ENCODE data around the gene HNRNPAB.
"Not testable (repeated sequence)": the region's sequence is repeated elsewhere in the genome, so short reads cannot be mapped to it uniquely, and the experiment has no call there.

HNRNPAB gene

GRCh38 chr5:178230879-178231538, 26.7 kb downstream of the HNRNPAB start:
- DNase-seq (ENCODE audit: low spot score) = no peak

- no peak for DNase-seq (ENCODE audit: low spot score)
Measured at GRCh38 chr5:178231539-178232123, 27.3 kb downstream of the HNRNPAB start.

- peak; percentile 78 for DNase-seq (ENCODE audit: low spot score)
Measured at GRCh38 chr5:178232124-178232919, 28.0 kb downstream of the HNRNPAB start, which contains the start of gene PHYKPL. PHYKPL (minus strand) TSS chr5:178232802; CDS start chr5:178232550, 252 bp downstream.

- no peak for DNase-seq (ENCODE audit: low spot score)
Measured at GRCh38 chr5:178232920-178233429, 28.6 kb downstream of the HNRNPAB start.

GRCh38 chr5:178234121-178234749, 29.9 kb downstream of the HNRNPAB start:
- DNase-seq (ENCODE audit: low spot score) = no peak

GRCh38 chr5:178234750-178235587, 30.6 kb downstream of the HNRNPAB start:
- peak; percentile 86 for DNase-seq (ENCODE audit: low spot score)

- DNase-seq (ENCODE audit: low spot score) = no peak
Measured at GRCh38 chr5:178235588-178235974, 31.2 kb downstream of the HNRNPAB start.

- DNase-seq (ENCODE audit: low spot score) = no peak
Measured at GRCh38 chr5:178236126-178236525, 31.8 kb downstream of the HNRNPAB start.

- no peak for DNase-seq (ENCODE audit: low spot score)
Measured at GRCh38 chr5:178236679-178237078, 32.3 kb downstream of the HNRNPAB start.

GRCh38 chr5:178237431-178238312, 33.3 kb downstream of the HNRNPAB start:
- no peak for DNase-seq (ENCODE audit: low spot score)

- DNase-seq (ENCODE audit: low spot score) = no peak
Measured at GRCh38 chr5:178238313-178238635, 33.9 kb downstream of the HNRNPAB start.

GRCh38 chr5:178238711-178239592, 34.6 kb downstream of the HNRNPAB start:
- DNase-seq (ENCODE audit: low spot score) = no peak

- DNase-seq (ENCODE audit: low spot score) = not testable (repeated sequence)
Measured at GRCh38 chr5:178239626-178240301, 35.4 kb downstream of the HNRNPAB start.

GRCh38 chr5:178240341-178240741, 36.0 kb downstream of the HNRNPAB start:
- no peak for DNase-seq (ENCODE audit: low spot score)

- no peak for DNase-seq (ENCODE audit: low spot score)
Measured at GRCh38 chr5:178240766-178241165, 36.4 kb downstream of the HNRNPAB start.

GRCh38 chr5:178241231-178241663, 36.9 kb downstream of the HNRNPAB start:
- DNase-seq (ENCODE audit: low spot score) = no peak

- DNase-seq (ENCODE audit: low spot score) = no peak
Measured at GRCh38 chr5:178241688-178242231, 37.4 kb downstream of the HNRNPAB start.

GRCh38 chr5:178242416-178242815, 38.1 kb downstream of the HNRNPAB start:
- no peak for DNase-seq (ENCODE audit: low spot score)

- DNase-seq (ENCODE audit: low spot score) = no peak
Measured at GRCh38 chr5:178244576-178244975, 40.2 kb downstream of the HNRNPAB start.
